A673 (cell line): ENCODE results near the gene ADARB2.

Experiments
- EZH2 ChIP-seq: fragments of 200-600 bp; sonication (generic); IDR thresholded peaks from 2 replicates; pipeline ENCODE4 v1.6.1; 2017; ENCODE audit warnings: borderline replicate concordance, low read depth, mild to moderate bottlenecking, mixed read lengths, antibody characterized with exemption, low read length; ENCODE audit not compliant: poor library complexity, severe bottlenecking
- TF ChIP-seq, protein P1 (sequence below): fragments of 300-800, 200-600 bp; sonication (generic); conservative IDR thresholded peaks from 2 replicates; pipeline ENCODE4 v1.5.1; 2017; ENCODE audit warnings: low read depth, mild to moderate bottlenecking, antibody characterized with exemption, low read length, moderate library complexity, mixed read lengths

DNA sequence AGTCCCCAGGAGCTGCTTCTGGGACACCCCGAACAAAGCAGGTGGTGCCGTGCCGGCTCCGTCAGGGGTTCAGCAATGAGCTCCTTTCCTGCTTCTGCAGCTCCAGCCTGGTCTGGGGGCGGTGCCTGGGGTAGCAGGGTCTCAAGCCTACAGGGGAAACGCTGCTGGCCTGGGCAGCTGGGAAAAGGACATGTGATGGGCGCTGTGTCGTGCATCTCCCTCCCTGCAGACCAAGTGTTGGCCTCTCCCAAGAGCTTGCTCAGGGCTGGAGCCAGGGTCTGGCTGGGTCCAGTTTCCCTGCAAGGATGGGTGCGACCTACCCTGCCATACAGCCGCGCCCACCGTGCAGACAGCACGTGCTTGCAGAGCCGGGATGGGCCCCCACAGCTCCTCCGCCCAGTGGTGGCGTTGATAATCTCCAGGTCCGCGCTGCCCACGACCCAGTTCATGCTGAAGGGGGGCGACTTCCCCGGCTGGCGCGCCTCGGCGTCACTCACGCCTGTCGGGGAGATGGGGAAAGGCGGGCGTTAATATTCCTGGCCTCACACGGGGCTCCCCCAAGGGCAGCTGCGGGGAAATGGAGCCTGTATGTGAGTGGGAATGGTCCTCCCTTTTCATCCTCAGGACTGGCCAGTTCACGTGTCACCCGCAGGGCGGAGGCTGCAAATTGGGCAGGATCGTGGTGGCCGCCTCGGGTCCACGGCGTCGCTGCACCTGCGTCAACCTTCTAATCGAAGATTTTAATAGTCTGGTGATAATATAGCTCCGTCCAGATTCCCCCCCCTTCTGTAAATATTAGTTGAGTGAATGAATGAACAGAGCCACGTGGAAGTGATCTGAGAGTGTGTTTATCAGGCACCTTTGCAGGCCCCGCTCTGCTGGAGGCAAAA lies 552.5 kb downstream of the ADARB2 start:
- TF ChIP-seq, protein P1, sequence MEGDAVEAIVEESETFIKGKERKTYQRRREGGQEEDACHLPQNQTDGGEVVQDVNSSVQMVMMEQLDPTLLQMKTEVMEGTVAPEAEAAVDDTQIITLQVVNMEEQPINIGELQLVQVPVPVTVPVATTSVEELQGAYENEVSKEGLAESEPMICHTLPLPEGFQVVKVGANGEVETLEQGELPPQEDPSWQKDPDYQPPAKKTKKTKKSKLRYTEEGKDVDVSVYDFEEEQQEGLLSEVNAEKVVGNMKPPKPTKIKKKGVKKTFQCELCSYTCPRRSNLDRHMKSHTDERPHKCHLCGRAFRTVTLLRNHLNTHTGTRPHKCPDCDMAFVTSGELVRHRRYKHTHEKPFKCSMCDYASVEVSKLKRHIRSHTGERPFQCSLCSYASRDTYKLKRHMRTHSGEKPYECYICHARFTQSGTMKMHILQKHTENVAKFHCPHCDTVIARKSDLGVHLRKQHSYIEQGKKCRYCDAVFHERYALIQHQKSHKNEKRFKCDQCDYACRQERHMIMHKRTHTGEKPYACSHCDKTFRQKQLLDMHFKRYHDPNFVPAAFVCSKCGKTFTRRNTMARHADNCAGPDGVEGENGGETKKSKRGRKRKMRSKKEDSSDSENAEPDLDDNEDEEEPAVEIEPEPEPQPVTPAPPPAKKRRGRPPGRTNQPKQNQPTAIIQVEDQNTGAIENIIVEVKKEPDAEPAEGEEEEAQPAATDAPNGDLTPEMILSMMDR = no peak
- TF ChIP-seq EZH2 = no peak
